ENCODE data around the gene BBX.

Gene BBX

DNA sequence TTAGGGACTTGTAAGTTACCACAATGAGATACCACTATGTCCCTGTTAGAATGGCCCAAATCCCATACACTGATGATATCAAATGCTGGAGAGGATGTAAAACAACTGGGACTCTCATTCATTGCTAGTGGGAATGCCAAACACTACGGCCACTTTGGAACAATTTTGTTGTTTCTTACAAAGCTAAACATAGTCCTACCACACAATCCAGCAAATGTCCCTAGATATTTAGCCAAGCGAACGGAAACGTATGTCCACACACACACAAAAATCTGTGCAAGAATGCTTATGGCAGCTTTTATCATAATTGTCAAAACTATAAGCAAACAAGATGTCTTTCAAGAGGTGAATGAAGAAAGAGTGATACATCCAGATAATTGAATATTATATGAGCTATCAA, 296.9 kb downstream of the BBX start:
- TF ChIP-seq CSDC2 (CRISPR knock-in tag; IDR thresholded peaks at IDR 0.05) (no peak), BACH2 (CRISPR knock-in tag; IDR thresholded peaks at IDR 0.05; ENCODE audit: borderline replicate concordance) (no peak), TCF4 (CRISPR knock-in tag; IDR thresholded peaks at IDR 0.05; ENCODE audit: borderline replicate concordance) (no peak), SNAI2 (CRISPR knock-in tag; IDR thresholded peaks at IDR 0.05) (no peak), POU6F1 (CRISPR knock-in tag; IDR thresholded peaks at IDR 0.05; ENCODE audit: borderline replicate concordance, low read depth) (no peak), ZNF70 (CRISPR knock-in tag; IDR thresholded peaks at IDR 0.05) (no peak), OSR1 (CRISPR knock-in tag; IDR thresholded peaks at IDR 0.05) (no peak), ZFP3 (CRISPR knock-in tag; IDR thresholded peaks at IDR 0.05) (no peak), ISL1 (CRISPR knock-in tag; IDR thresholded peaks at IDR 0.05) (no peak), CSRNP3 (CRISPR knock-in tag; IDR thresholded peaks at IDR 0.05) (no peak), ZFP30 (CRISPR knock-in tag; IDR thresholded peaks at IDR 0.05) (no peak), TSHZ2 (CRISPR knock-in tag; IDR thresholded peaks at IDR 0.05) (no peak), CREB5 (CRISPR knock-in tag; IDR thresholded peaks at IDR 0.05; ENCODE audit: low read depth) (no peak), GLIS3 (CRISPR knock-in tag; IDR thresholded peaks at IDR 0.05) (no peak)
- ATAC-seq, result no peak

DNA sequence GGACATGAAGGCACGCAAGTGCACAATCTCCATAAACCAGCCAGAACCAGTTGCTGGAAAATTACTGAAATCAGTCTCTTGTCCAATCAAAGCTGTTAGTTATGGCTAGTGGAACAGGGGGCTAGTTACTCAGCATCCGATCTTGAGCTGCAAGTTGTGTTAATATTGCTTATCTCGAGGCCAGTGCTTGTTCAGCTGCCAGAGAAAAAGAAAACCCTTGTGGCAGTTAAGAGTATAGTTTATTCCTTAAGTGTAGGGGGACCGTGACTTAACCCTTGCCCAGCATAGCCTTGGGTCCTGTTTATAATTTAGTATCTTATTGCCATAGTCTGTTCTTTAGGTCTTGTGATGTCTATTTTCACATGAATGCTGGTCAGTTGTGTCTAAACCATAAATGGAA, 299.5 kb downstream of the BBX start:
- ATAC-seq, result no peak
- TF ChIP-seq CSRNP3 (CRISPR knock-in tag; IDR thresholded peaks at IDR 0.05) (no peak), POU6F1 (CRISPR knock-in tag; IDR thresholded peaks at IDR 0.05; ENCODE audit: borderline replicate concordance, low read depth) (no peak), ZFP3 (CRISPR knock-in tag; IDR thresholded peaks at IDR 0.05) (no peak), OSR1 (CRISPR knock-in tag; IDR thresholded peaks at IDR 0.05) (no peak), CREB5 (CRISPR knock-in tag; IDR thresholded peaks at IDR 0.05; ENCODE audit: low read depth) (no peak), RARB (CRISPR knock-in tag; IDR thresholded peaks at IDR 0.05) (no peak), ZNF565 (CRISPR knock-in tag; conservative IDR thresholded peaks at IDR 0.05; ENCODE audit: low read depth) (no peak), TOX (CRISPR knock-in tag; IDR thresholded peaks at IDR 0.05; ENCODE audit: borderline replicate concordance) (no peak), ZFP30 (CRISPR knock-in tag; IDR thresholded peaks at IDR 0.05) (no peak), SNAI2 (CRISPR knock-in tag; IDR thresholded peaks at IDR 0.05) (no peak), ZNF70 (CRISPR knock-in tag; IDR thresholded peaks at IDR 0.05) (no peak), ISL1 (CRISPR knock-in tag; IDR thresholded peaks at IDR 0.05) (no peak), ARNTL (CRISPR knock-in tag; IDR thresholded peaks at IDR 0.05; ENCODE audit: borderline replicate concordance, low read depth) (no peak), PATZ1 (CRISPR knock-in tag; IDR thresholded peaks at IDR 0.05; ENCODE audit: borderline replicate concordance) (no peak)

Data from SK-N-SH treated with all-trans-retinoic acid at 6 μM for 48 hours (cell line).